Measurements from ENCODE around the gene KCNQ1OT1.

Gene KCNQ1OT1

DNA sequence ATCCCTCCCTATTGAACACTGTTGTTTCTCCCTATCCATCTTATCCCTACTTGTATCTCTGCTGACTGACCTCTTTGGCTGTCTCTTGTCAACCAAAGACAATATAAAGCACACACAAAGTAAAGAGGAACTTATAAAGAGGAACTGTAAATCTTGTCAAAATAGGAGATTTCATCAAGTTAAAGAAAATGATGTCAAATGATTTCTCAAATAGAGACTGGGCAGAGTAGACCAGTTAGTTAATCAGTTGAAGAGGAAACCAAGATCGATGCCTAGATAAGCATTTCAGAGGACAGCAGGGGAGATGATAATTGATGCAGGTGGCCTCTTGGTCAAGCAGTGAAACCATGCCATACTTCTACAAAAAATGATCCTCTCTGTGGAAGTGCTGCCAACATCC lies 22.7 kb downstream of the KCNQ1OT1 start:
- H2BK120ac ChIP-seq (ENCODE audit: low read depth, low read length): no peak overlapping the region

DNA sequence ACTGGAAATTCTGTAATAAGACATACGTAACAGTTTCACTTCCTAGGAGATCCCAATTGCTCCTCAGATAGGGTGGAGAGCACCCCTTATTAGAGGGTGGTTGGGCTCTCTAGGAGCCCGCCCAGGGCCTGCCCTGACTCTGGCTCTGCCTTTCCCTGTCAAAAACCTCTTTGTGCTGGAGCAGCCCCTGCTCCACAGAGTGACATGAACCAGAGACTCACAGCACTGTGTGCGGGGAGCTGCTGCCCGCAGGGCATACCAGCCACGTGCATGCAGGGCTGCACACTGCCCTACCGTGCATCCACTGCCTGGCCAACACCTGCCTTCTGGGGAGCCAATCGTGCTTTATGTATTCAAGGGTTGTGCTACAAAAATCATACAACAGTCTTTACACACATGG lies 24.3 kb downstream of the KCNQ1OT1 start:
- H3K79me1 ChIP-seq (ENCODE audit: low read depth, low read length): peaks cover 4% of the 10 kb centered on the region
- H3K4me1 ChIP-seq (ENCODE audit: control insufficient read depth in 2 of 2, insufficient read depth in 1 of 2, low read depth in 1 of 2, low read length in 2 of 2): peaks cover 0 to 8% of the 10 kb centered on the region in 2 donors
- no CpG with 5 or more reads among the region's 7 CpGs for WGBS, 2 donors (ENCODE audit: extremely low coverage in 2 of 2, insufficient read length in 2 of 2, insufficient replicate concordance in 1 of 2)
- no peak overlapping the region for H3K4ac ChIP-seq (ENCODE audit: low read length)
- no peak overlapping the region for H3K18ac ChIP-seq (ENCODE audit: low read length)
- H3K4me2 ChIP-seq (ENCODE audit: insufficient read depth, low read length, poor library complexity, severe bottlenecking): no peak overlapping the region
- H3K23ac ChIP-seq (ENCODE audit: low read depth, low read length, poor library complexity): no peak overlapping the region
- H3K14ac ChIP-seq (ENCODE audit: low read length): no peak overlapping the region
- H3K4me3 ChIP-seq (ENCODE audit: low read length in 2 of 2): peak overlapping the region in 1 of 2 donors; percentile 31
- H3K27ac ChIP-seq (replicated peaks; ENCODE audit: low read length): no peak overlapping the region
- no peak overlapping the region for H2BK5ac ChIP-seq (ENCODE audit: low read length)
- H2BK15ac ChIP-seq (ENCODE audit: low read length): no peak overlapping the region
- H3K36me3 ChIP-seq (replicated peaks in 1 of 2; ENCODE audit: control insufficient read depth in 2 of 2, insufficient read depth in 2 of 2, low read length in 2 of 2): no peaks in the 10 kb centered on the region
- no peaks in the 10 kb centered on the region for H3K27me3 ChIP-seq (ENCODE audit: control insufficient read depth in 3 of 3, insufficient read depth in 3 of 3, low read depth in 1 of 3, low read length in 3 of 3)
- H2BK120ac ChIP-seq (ENCODE audit: low read depth, low read length): no peak overlapping the region
- no peak overlapping the region for H3K9ac ChIP-seq (ENCODE audit: low read depth, low read length, poor library complexity)
- no peak overlapping the region for H2AFZ ChIP-seq (ENCODE audit: low read length)
- no peak overlapping the region for H4K91ac ChIP-seq (ENCODE audit: low read depth, low read length, poor library complexity)
- no peak overlapping the region for H2AK5ac ChIP-seq (ENCODE audit: low read depth, low read length)
- no peak for DNase-seq (ENCODE audit: low spot score)
- no peak overlapping the region for H2BK12ac ChIP-seq (ENCODE audit: low read length)
- H3K9me3 ChIP-seq (replicated peaks in 1 of 2; ENCODE audit: control insufficient read depth in 2 of 2, insufficient read depth in 1 of 2, low read depth in 1 of 2, low read length in 2 of 2): no peaks in the 10 kb centered on the region
- no peak overlapping the region for H4K8ac ChIP-seq (ENCODE audit: low read depth, low read length)

More for the DNA sequence above, 22.7 kb downstream of the KCNQ1OT1 start:
- no peak overlapping the region for H2AK5ac ChIP-seq (ENCODE audit: low read depth, low read length)
- H3K4ac ChIP-seq (ENCODE audit: low read length): no peak overlapping the region
- no peak overlapping the region for H2AFZ ChIP-seq (ENCODE audit: low read length)
- no peak overlapping the region for H2BK15ac ChIP-seq (ENCODE audit: low read length)
- peaks cover 4% of the 10 kb centered on the region for H3K79me1 ChIP-seq (ENCODE audit: low read depth, low read length)
- no peak overlapping the region for H4K8ac ChIP-seq (ENCODE audit: low read depth, low read length)
- H3K4me3 ChIP-seq (ENCODE audit: low read length in 2 of 2): no peak overlapping the region
- H4K91ac ChIP-seq (ENCODE audit: low read depth, low read length, poor library complexity): no peak overlapping the region
- H3K4me1 ChIP-seq (ENCODE audit: control insufficient read depth in 2 of 2, insufficient read depth in 1 of 2, low read depth in 1 of 2, low read length in 2 of 2): peaks cover 0 to 8% of the 10 kb centered on the region in 2 donors
- DNase-seq (ENCODE audit: low spot score): no peak
- H3K4me2 ChIP-seq (ENCODE audit: insufficient read depth, low read length, poor library complexity, severe bottlenecking): no peak overlapping the region
- H3K27me3 ChIP-seq (ENCODE audit: control insufficient read depth in 3 of 3, insufficient read depth in 3 of 3, low read depth in 1 of 3, low read length in 3 of 3): no peaks in the 10 kb centered on the region
- H2BK5ac ChIP-seq (ENCODE audit: low read length): no peak overlapping the region
- WGBS, 2 donors (ENCODE audit: extremely low coverage in 2 of 2, insufficient read length in 2 of 2, insufficient replicate concordance in 1 of 2): no CpG with 5 or more reads among the region's 1 CpG
- H3K9ac ChIP-seq (ENCODE audit: low read depth, low read length, poor library complexity): no peak overlapping the region
- no peak overlapping the region for H3K14ac ChIP-seq (ENCODE audit: low read length)
- no peak overlapping the region for H2BK12ac ChIP-seq (ENCODE audit: low read length)
- no peak overlapping the region for H3K23ac ChIP-seq (ENCODE audit: low read depth, low read length, poor library complexity)
- no peak overlapping the region for H3K18ac ChIP-seq (ENCODE audit: low read length)
- H3K36me3 ChIP-seq (replicated peaks in 1 of 2; ENCODE audit: control insufficient read depth in 2 of 2, insufficient read depth in 2 of 2, low read length in 2 of 2): no peaks in the 10 kb centered on the region
- H3K9me3 ChIP-seq (replicated peaks in 1 of 2; ENCODE audit: control insufficient read depth in 2 of 2, insufficient read depth in 1 of 2, low read depth in 1 of 2, low read length in 2 of 2): no peaks in the 10 kb centered on the region
- no peak overlapping the region for H3K27ac ChIP-seq (replicated peaks; ENCODE audit: low read length)

- no peak for DNase-seq (ENCODE audit: low spot score)
Measured at GRCh38 chr11:2674658-2675131, 25.1 kb downstream of the KCNQ1OT1 start.

DNA sequence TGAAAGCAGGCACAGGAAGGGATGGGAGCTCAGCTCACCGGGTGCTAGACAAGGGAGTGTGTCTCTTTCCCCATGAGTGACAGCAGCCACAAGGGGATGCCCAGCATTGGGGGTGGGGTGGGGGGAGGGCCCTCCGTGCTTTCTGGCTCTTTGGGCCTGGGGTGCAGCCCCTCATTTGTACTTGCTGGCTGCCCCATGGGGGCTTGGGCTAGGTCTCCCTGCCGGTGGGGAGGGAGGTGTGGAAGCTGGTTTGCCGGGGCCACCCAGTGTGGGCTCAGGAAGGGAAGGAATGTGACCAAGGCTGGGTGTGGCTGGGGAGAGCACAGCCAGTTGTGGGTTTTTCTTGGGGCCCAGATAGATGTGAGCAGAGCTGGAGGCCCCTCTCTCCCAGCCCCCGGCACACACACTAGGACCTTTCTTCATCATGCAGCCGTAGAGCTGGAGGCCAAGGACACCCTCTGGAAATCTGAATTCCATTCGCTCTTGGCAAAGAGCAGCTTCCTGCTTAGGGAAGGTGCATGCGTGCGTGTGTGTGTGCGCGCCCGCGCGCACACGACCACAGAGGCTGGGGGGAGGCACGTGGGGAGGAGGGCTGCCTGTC lies 25.8 kb downstream of the KCNQ1OT1 start:
- Histone ChIP-seq H3K9ac (ENCODE audit: low read depth, low read length, poor library complexity) (no peak overlapping the region), H3K4me3 (ENCODE audit: low read length in 2 of 2) (no peak overlapping the region), H2BK12ac (ENCODE audit: low read length) (no peak overlapping the region), H2BK15ac (ENCODE audit: low read length) (no peak overlapping the region), H2AFZ (ENCODE audit: low read length) (no peak overlapping the region), H3K79me1 (ENCODE audit: low read depth, low read length) (peaks cover 4% of the 10 kb centered on the region), H3K4me2 (ENCODE audit: insufficient read depth, low read length, poor library complexity, severe bottlenecking) (no peak overlapping the region), H3K36me3 (replicated peaks in 1 of 2; ENCODE audit: control insufficient read depth in 2 of 2, insufficient read depth in 2 of 2, low read length in 2 of 2) (no peaks in the 10 kb centered on the region), H2AK5ac (ENCODE audit: low read depth, low read length) (no peak overlapping the region), H4K91ac (ENCODE audit: low read depth, low read length, poor library complexity) (no peak overlapping the region), H3K4me1 (ENCODE audit: control insufficient read depth in 2 of 2, insufficient read depth in 1 of 2, low read depth in 1 of 2, low read length in 2 of 2) (peaks cover 0 to 8% of the 10 kb centered on the region in 2 donors), H2BK5ac (ENCODE audit: low read length) (no peak overlapping the region), H3K14ac (ENCODE audit: low read length) (no peak overlapping the region), H3K27me3 (ENCODE audit: control insufficient read depth in 3 of 3, insufficient read depth in 3 of 3, low read depth in 1 of 3, low read length in 3 of 3) (no peaks in the 10 kb centered on the region), H4K8ac (ENCODE audit: low read depth, low read length) (no peak overlapping the region), H3K27ac (replicated peaks; ENCODE audit: low read length) (no peak overlapping the region), H3K23ac (ENCODE audit: low read depth, low read length, poor library complexity) (no peak overlapping the region), H2BK120ac (ENCODE audit: low read depth, low read length) (no peak overlapping the region), H3K4ac (ENCODE audit: low read length) (no peak overlapping the region), H3K18ac (ENCODE audit: low read length) (no peak overlapping the region), H3K9me3 (replicated peaks in 1 of 2; ENCODE audit: control insufficient read depth in 2 of 2, insufficient read depth in 1 of 2, low read depth in 1 of 2, low read length in 2 of 2) (no peaks in the 10 kb centered on the region)
- WGBS, 2 donors (ENCODE audit: extremely low coverage in 2 of 2, insufficient read length in 2 of 2, insufficient replicate concordance in 1 of 2): no CpG with 5 or more reads among the region's 16 CpGs
- no peak for DNase-seq (ENCODE audit: low spot score)

More at GRCh38 chr11:2674658-2675131, 25.1 kb downstream of the KCNQ1OT1 start:
- peaks cover 0 to 8% of the 10 kb centered on the region in 2 donors for H3K4me1 ChIP-seq (ENCODE audit: control insufficient read depth in 2 of 2, insufficient read depth in 1 of 2, low read depth in 1 of 2, low read length in 2 of 2)
- no peak overlapping the region for H3K4me2 ChIP-seq (ENCODE audit: insufficient read depth, low read length, poor library complexity, severe bottlenecking)
- H2BK15ac ChIP-seq (ENCODE audit: low read length): no peak overlapping the region
- no peaks in the 10 kb centered on the region for H3K27me3 ChIP-seq (ENCODE audit: control insufficient read depth in 3 of 3, insufficient read depth in 3 of 3, low read depth in 1 of 3, low read length in 3 of 3)
- no peak overlapping the region for H3K23ac ChIP-seq (ENCODE audit: low read depth, low read length, poor library complexity)
- H3K4me3 ChIP-seq (ENCODE audit: low read length in 2 of 2): no peak overlapping the region
- H2BK12ac ChIP-seq (ENCODE audit: low read length): no peak overlapping the region
- no peak overlapping the region for H2BK120ac ChIP-seq (ENCODE audit: low read depth, low read length)
- WGBS, 2 donors (ENCODE audit: extremely low coverage in 2 of 2, insufficient read length in 2 of 2, insufficient replicate concordance in 1 of 2): no CpG with 5 or more reads among the region's 8 CpGs
- H2BK5ac ChIP-seq (ENCODE audit: low read length): no peak overlapping the region
- H4K91ac ChIP-seq (ENCODE audit: low read depth, low read length, poor library complexity): no peak overlapping the region
- H3K9ac ChIP-seq (ENCODE audit: low read depth, low read length, poor library complexity): no peak overlapping the region
- H3K79me1 ChIP-seq (ENCODE audit: low read depth, low read length): peaks cover 4% of the 10 kb centered on the region
- no peaks in the 10 kb centered on the region for H3K36me3 ChIP-seq (replicated peaks in 1 of 2; ENCODE audit: control insufficient read depth in 2 of 2, insufficient read depth in 2 of 2, low read length in 2 of 2)
- H3K4ac ChIP-seq (ENCODE audit: low read length): no peak overlapping the region
- H4K8ac ChIP-seq (ENCODE audit: low read depth, low read length): no peak overlapping the region
- H3K18ac ChIP-seq (ENCODE audit: low read length): no peak overlapping the region
- no peak overlapping the region for H2AFZ ChIP-seq (ENCODE audit: low read length)
- no peak overlapping the region for H3K27ac ChIP-seq (replicated peaks; ENCODE audit: low read length)
- H2AK5ac ChIP-seq (ENCODE audit: low read depth, low read length): no peak overlapping the region
- no peaks in the 10 kb centered on the region for H3K9me3 ChIP-seq (replicated peaks in 1 of 2; ENCODE audit: control insufficient read depth in 2 of 2, insufficient read depth in 1 of 2, low read depth in 1 of 2, low read length in 2 of 2)
- no peak overlapping the region for H3K14ac ChIP-seq (ENCODE audit: low read length)

Data from neuronal stem cell (in vitro differentiated cells).